Daoy (cell line): ENCODE data around the gene NACAD. TPM values are rescaled to one million over a fixed set of nuclear protein-coding genes. Genes with fewer than 3 reads are reported as not detected.
"Not testable (repeated sequence)": the region's sequence is repeated elsewhere in the genome, so short reads cannot be mapped to it uniquely, and the experiment has no call there.

Experiments used
- DNase-seq: peaks from one replicate; pipeline ENCODE4 v3.0.0-alpha.2; 2015; ENCODE audit warnings: low read depth
- total RNA-seq: library from RNA; depleted of rRNA; stranded (reverse); fragments of >200 nt; shearing (Covaris generic); gene quantifications from 2 replicates; pipeline ENCODE4 v1.2.3, GENCODE V29; 2014

Gene NACAD
- total RNA-seq, 1 experiment from 2014 or later = 1.6 TPM

- no peak for DNase-seq
Observed at GRCh38 chr7:45055594-45056219, 33.1 kb downstream of the NACAD start.

GRCh38 chr7:45055016-45055415 is 33.8 kb downstream of the NACAD start:
- no peak for DNase-seq

- DNase-seq = no peak
Observed at GRCh38 chr7:45054442-45054841, 34.3 kb downstream of the NACAD start.

- DNase-seq = no peak
Observed at GRCh38 chr7:45053941-45054340, 34.8 kb downstream of the NACAD start.

- no peak for DNase-seq
Observed at GRCh38 chr7:45053401-45053800, 35.4 kb downstream of the NACAD start.

- no peak for DNase-seq
Observed at GRCh38 chr7:45052011-45052410, 36.8 kb downstream of the NACAD start.

GRCh38 chr7:45050198-45050597 is 38.6 kb downstream of the NACAD start:
- no peak for DNase-seq

GRCh38 chr7:45048748-45049147 is 40.0 kb downstream of the NACAD start:
- DNase-seq = peak; percentile 28

GRCh38 chr7:45044338-45044737 is 44.4 kb downstream of the NACAD start:
- no peak for DNase-seq

- no peak for DNase-seq
Observed at GRCh38 chr7:45039106-45039505, 49.7 kb downstream of the NACAD start.

- no peak for DNase-seq
Observed at GRCh38 chr7:45037876-45038275, 50.9 kb downstream of the NACAD start.

- DNase-seq = no peak
Observed at GRCh38 chr7:45036796-45037195, 52.0 kb downstream of the NACAD start.

GRCh38 chr7:45036317-45036716 is 52.5 kb downstream of the NACAD start:
- DNase-seq = no peak

GRCh38 chr7:45035893-45036292 is 52.9 kb downstream of the NACAD start:
- no peak for DNase-seq

- no peak for DNase-seq
Observed at GRCh38 chr7:45035371-45035770, 53.4 kb downstream of the NACAD start.

- DNase-seq = not testable (repeated sequence)
Observed at GRCh38 chr7:45034710-45035109, 54.1 kb downstream of the NACAD start.

- DNase-seq = no peak
Observed at GRCh38 chr7:45033931-45034290, 54.9 kb downstream of the NACAD start.

GRCh38 chr7:45033261-45033930 is 55.4 kb downstream of the NACAD start:
- peak; percentile 77 for DNase-seq

- no peak for DNase-seq
Observed at GRCh38 chr7:45032421-45032820, 56.3 kb downstream of the NACAD start.

- no peak for DNase-seq
Observed at GRCh38 chr7:45031829-45032228, 56.9 kb downstream of the NACAD start.
